ENCODE measurements around the gene TREX2. TPM values are rescaled to one million over a fixed set of nuclear protein-coding genes. Genes with fewer than 3 reads are reported as not detected.

Gene TREX2
- total and polyA plus RNA-seq, 7 donors: 0.10 to 0.56 (median 0.27) TPM; not detected in 2

DNA sequence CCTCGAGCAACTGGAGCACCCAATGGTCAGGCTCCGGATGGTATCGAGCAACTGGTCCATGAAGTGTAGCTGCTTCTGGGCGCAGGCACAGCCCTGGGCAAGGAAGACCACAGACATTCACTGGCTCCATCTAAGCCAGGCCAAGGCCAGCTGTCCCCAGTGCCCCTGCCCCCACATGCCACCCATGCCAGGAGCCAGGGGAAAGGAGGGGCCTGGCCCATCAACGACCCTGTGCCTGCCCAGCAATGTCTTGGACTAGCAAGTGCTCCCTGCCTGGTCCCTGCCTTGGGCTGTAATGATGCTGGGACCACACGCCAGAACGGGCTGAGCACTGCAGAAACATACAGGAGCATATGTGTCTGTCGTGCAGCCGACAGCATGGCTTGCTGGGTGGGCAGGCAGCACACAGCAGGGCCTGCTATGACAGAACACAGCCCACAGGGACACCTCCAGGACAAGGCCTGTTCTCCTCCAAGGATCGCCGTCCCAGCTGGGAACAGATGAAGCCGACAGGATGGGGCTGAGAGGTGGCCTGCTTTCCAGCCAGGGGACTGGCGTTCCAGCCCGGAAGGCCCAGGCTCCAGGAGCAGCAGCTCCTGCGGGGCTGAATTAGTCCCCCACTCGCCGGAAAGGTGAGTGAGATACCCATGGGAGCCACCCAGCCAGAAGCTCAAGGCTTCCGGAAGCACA, 11.4 kb upstream of the TREX2 start:
- Histone ChIP-seq H3K4me1 (no peaks in the 10 kb centered on the region), H3K27ac (no peak overlapping the region), H3K27me3 (ENCODE audit: insufficient read depth in 3 of 3, low read length in 2 of 3) (peaks cover 0 to 3% (median 0%) of the 10 kb centered on the region in 3 donors), H3K9me3 (no peaks in the 10 kb centered on the region), H3K36me3 (ENCODE audit: insufficient read depth in 1 of 2, low read depth in 1 of 2) (peaks cover 0 to 9% of the 10 kb centered on the region in 2 donors), H3K4me3 (no peak overlapping the region)
- ATAC-seq (no peak), DNase-seq (peak; percentile 6 to 30)
- intact Hi-C loops (cut with DNase I): no loop called here
- TF ChIP-seq, protein P1, sequence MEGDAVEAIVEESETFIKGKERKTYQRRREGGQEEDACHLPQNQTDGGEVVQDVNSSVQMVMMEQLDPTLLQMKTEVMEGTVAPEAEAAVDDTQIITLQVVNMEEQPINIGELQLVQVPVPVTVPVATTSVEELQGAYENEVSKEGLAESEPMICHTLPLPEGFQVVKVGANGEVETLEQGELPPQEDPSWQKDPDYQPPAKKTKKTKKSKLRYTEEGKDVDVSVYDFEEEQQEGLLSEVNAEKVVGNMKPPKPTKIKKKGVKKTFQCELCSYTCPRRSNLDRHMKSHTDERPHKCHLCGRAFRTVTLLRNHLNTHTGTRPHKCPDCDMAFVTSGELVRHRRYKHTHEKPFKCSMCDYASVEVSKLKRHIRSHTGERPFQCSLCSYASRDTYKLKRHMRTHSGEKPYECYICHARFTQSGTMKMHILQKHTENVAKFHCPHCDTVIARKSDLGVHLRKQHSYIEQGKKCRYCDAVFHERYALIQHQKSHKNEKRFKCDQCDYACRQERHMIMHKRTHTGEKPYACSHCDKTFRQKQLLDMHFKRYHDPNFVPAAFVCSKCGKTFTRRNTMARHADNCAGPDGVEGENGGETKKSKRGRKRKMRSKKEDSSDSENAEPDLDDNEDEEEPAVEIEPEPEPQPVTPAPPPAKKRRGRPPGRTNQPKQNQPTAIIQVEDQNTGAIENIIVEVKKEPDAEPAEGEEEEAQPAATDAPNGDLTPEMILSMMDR (IDR thresholded peaks at IDR 0.05): no peak
- 64 to 74% (median 65%) methylated on average over 14 to 18 of the region's 18 CpGs for WGBS, 3 donors

DNA sequence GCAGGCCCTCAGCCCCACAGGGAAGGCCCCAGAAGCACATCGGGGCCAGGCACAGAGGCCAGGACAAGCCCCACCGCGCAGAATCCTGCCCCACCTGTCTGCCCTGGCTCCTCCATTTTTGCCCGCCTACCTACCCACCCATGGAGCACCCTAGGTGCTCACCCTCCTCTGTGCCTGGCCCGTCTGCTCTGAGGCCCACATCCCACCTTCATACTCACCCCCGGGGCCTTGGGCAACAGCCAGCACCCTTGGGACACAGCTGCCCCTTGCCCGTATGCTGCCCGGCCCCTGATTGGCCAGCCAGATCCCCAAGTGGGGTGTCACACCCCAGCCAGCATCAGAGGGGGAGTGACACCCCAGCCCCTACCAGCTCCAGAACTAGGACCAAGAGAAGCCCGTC, 10.8 kb upstream of the TREX2 start:
- no peak overlapping the region for H3K4me3 ChIP-seq
- no peaks in the 10 kb centered on the region for H3K9me3 ChIP-seq
- intact Hi-C loops (cut with DNase I): no loop called here
- no peak overlapping the region for H3K27ac ChIP-seq
- TF ChIP-seq, protein P1 (IDR thresholded peaks at IDR 0.05): no peak
- peaks cover 0 to 3% (median 0%) of the 10 kb centered on the region in 3 donors for H3K27me3 ChIP-seq (ENCODE audit: insufficient read depth in 3 of 3, low read length in 2 of 3)
- no peaks in the 10 kb centered on the region for H3K4me1 ChIP-seq
- WGBS, 3 donors: 50 to 80% (median 51%) methylated on average over 2 to 9 of the region's 9 CpGs
- peaks cover 0 to 3% of the 10 kb centered on the region in 2 donors for H3K36me3 ChIP-seq (ENCODE audit: insufficient read depth in 1 of 2, low read depth in 1 of 2)
- DNase-seq: peak; percentile 6 to 32
- ATAC-seq: no peak

DNA sequence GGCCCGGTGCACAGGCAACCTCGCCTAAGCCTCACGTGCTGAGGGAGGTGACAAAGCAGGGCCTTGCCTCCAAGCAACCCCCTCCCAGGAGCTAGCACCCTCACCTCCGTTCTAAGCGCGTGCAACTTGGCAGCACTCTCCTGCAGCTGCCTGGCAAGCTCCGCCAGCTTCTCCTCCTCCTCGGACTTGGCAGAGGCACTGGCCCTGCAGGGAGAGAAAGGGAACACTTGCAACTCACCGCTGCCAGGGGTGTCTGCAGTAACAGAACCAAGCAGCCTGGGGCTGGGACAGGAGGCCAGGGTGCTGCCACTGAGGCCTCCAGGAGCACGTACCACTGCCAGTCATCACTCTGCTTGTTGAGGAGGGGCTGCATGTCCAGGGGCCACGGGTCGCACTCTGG, 10.3 kb upstream of the TREX2 start:
- WGBS, 3 donors: 32 to 56% (median 35%) methylated on average over 10 to 12 of the region's 12 CpGs
- Histone ChIP-seq H3K4me3 (no peak overlapping the region), H3K4me1 (no peaks in the 10 kb centered on the region), H3K27ac (no peak overlapping the region), H3K27me3 (ENCODE audit: insufficient read depth in 3 of 3, low read length in 2 of 3) (peaks cover 0 to 3% (median 0%) of the 10 kb centered on the region in 3 donors), H3K36me3 (ENCODE audit: insufficient read depth in 1 of 2, low read depth in 1 of 2) (no peaks in the 10 kb centered on the region), H3K9me3 (no peaks in the 10 kb centered on the region)
- TF ChIP-seq, protein P1 (IDR thresholded peaks at IDR 0.05): no peak
- DNase-seq: peak; percentile 34 to 78
- intact Hi-C loops (cut with DNase I): no loop called here
- ATAC-seq: peak; percentile 81 to 92 (median 84)

DNA sequence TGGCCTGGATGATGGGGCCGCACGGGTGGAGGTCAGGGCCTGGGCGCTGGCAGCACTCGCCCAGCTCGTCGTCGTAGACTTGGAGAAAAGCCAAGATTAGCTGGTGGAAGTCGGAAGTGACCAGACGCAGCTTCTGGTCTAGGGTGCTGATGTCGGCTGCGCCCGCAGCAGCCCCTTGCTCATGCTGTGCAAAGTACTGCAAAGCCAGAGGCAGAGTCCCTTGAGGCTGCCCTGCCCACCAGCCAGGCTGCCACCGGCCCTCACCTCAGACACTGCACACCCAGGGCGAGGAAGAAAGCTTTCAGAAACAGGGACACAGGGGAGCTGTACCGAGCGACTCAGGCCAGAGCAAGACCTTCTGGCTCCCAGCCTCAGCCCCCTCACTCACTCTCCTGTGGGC, 9.7 kb upstream of the TREX2 start:
- no peaks in the 10 kb centered on the region for H3K9me3 ChIP-seq
- intact Hi-C loops (cut with DNase I): no loop called here
- H3K36me3 ChIP-seq (ENCODE audit: insufficient read depth in 1 of 2, low read depth in 1 of 2): no peaks in the 10 kb centered on the region
- no peaks in the 10 kb centered on the region for H3K4me1 ChIP-seq
- no peak overlapping the region for H3K4me3 ChIP-seq
- 66 to 73% (median 68%) methylated on average over 15 to 16 of the region's 16 CpGs for WGBS, 3 donors
- no peak overlapping the region for H3K27ac ChIP-seq
- H3K27me3 ChIP-seq (ENCODE audit: insufficient read depth in 3 of 3, low read length in 2 of 3): peaks cover 0 to 3% (median 0%) of the 10 kb centered on the region in 3 donors
- TF ChIP-seq, protein P1 (IDR thresholded peaks at IDR 0.05): no peak
- peak in 3 of 4 donors; percentile 7 to 15 (median 10) for ATAC-seq
- peak in 1 of 2 donors; percentile 27 for DNase-seq

Data from psoas muscle (tissue), 8 donors.